Type B pancreatic cell (in vitro differentiated cells): Measurements from ENCODE around the gene EHMT1. TPM values are rescaled to one million over a fixed set of nuclear protein-coding genes. Genes with fewer than 3 reads are reported as not detected.
A peak's percentile ranks its signal among the peaks of the same experiment; 100 is the strongest.

Experiments used
- DNase-seq: peaks from one replicate; pipeline ENCODE4 v3.0.0; 2021; ENCODE audit warnings: mixed read lengths; ENCODE audit not compliant: unreplicated experiment; ENCODE audit errors: extremely low spot score
- H3K27ac Mint-ChIP-seq: 2 replicates; pipeline ENCODE4 v1.8.0; 2021; ENCODE audit warnings: mild to moderate bottlenecking, mixed read lengths
- H3K27me3 Mint-ChIP-seq: 2 replicates; pipeline ENCODE4 v1.8.0; 2021; ENCODE audit warnings: mixed read lengths
- H3K36me3 Mint-ChIP-seq: 2 replicates; pipeline ENCODE4 v1.8.0; 2021; ENCODE audit warnings: mixed read lengths
- H3K4me1 Mint-ChIP-seq: one replicate; pipeline ENCODE4 v1.8.0; 2021; ENCODE audit warnings: mixed read lengths; ENCODE audit not compliant: unreplicated experiment
- H3K4me3 Mint-ChIP-seq: 2 replicates; pipeline ENCODE4 v1.8.0; 2021; ENCODE audit warnings: mild to moderate bottlenecking, mixed read lengths
- H3K9me3 Mint-ChIP-seq: 2 replicates; pipeline ENCODE4 v1.8.0; 2021; ENCODE audit warnings: mixed read lengths
- CTCF ChIP-seq: fragments of 200-600 bp; sonication (generic); conservative IDR thresholded peaks from 2 replicates; pipeline ENCODE4 v1.5.0; 2021; ENCODE audit warnings: antibody characterized with exemption, mild to moderate bottlenecking
- total RNA-seq: library from RNA; stranded (reverse); gene quantifications from 2 replicates; pipeline ENCODE4 v1.2.1, GENCODE V29; 2021; ENCODE audit warnings: low replicate concordance

EHMT1 gene
- total RNA-seq, 1 donor from 2014 or later: 111 TPM

DNA sequence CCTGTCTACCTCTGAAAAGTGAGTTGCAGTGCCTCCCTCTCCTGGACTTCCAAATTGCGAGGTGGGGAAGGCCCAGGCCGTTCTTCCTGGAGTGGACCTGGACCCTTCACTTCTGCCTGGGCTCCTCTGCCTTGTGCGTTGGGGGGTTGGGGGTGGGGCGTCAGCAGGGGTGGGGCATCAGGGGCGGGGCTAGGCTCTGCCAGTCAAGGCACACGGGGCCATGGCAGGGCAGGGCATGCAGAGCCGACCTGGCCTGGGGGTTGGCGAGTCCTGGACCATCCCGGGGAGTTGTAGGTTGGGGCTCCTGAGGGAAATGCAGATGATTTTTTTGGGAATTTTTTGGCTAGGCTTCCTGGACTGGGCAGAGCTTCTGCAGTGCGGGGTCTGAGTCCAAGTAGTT lies 87.1 kb downstream of the EHMT1 start:
- no peak for DNase-seq
- no peak overlapping the region for H3K4me3 Mint-ChIP-seq
- peaks cover 4% of the 10 kb centered on the region for H3K4me1 Mint-ChIP-seq
- H3K36me3 Mint-ChIP-seq: peaks cover 15% of the 10 kb centered on the region
- TF ChIP-seq CTCF: no peak
- peaks cover 6% of the 10 kb centered on the region for H3K9me3 Mint-ChIP-seq
- no peak overlapping the region for H3K27ac Mint-ChIP-seq
- H3K27me3 Mint-ChIP-seq: no peaks in the 10 kb centered on the region

GRCh38 chr9:137707361-137707760 lies 88.6 kb downstream of the EHMT1 start:
- no peak for DNase-seq
- no peak for TF ChIP-seq CTCF
- peaks cover 20% of the 10 kb centered on the region for H3K36me3 Mint-ChIP-seq
- H3K4me1 Mint-ChIP-seq: peaks cover 4% of the 10 kb centered on the region
- H3K4me3 Mint-ChIP-seq: no peak overlapping the region
- no peaks in the 10 kb centered on the region for H3K27me3 Mint-ChIP-seq
- H3K27ac Mint-ChIP-seq: peak overlapping the region; percentile 19
- peaks cover 6% of the 10 kb centered on the region for H3K9me3 Mint-ChIP-seq

DNA sequence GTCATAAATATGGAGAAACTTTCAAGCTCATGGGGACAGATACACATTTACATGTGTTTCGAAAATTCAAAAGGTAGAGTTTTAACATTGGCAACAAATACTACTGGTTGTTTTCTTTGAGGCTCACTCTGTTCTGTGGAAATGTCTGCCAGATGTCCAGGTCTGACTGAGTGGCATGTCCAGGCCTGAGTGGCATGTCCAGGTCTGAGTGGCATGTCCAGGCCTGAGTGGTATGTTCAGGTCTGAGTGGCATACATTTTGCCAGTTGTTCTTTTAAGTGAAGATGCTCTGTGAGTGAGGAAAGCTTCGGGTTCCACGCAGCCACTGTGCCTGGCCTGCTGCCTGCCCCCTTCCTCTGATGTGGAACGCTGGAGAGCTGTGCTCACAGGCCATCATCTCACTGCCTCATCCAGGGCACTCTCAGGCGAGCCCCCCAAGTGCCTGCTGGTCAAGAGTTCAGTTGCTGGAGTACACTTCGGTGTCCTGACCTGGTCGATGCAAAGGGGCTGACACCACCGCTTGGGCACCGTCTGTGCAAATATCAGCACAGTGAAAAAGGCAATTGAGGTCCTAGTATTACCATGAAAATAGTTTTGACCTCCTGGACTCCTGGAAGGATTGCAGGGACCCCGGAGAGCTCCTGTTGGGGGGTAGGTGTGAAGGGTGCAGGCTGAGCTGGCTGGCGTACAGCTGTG lies 89.9 kb downstream of the EHMT1 start:
- H3K27me3 Mint-ChIP-seq: no peaks in the 10 kb centered on the region
- H3K4me3 Mint-ChIP-seq: no peak overlapping the region
- peaks cover under 1% of the 10 kb centered on the region for H3K9me3 Mint-ChIP-seq
- H3K4me1 Mint-ChIP-seq: peaks cover 4% of the 10 kb centered on the region
- no peak overlapping the region for H3K27ac Mint-ChIP-seq
- DNase-seq: no peak
- H3K36me3 Mint-ChIP-seq: peaks cover 20% of the 10 kb centered on the region
- TF ChIP-seq CTCF: no peak

- Mint-ChIP-seq H3K9me3 (peaks cover 4% of the 10 kb centered on the region), H3K4me1 (peaks cover 4% of the 10 kb centered on the region), H3K27me3 (no peaks in the 10 kb centered on the region), H3K36me3 (peaks cover 22% of the 10 kb centered on the region), H3K4me3 (no peak overlapping the region), H3K27ac (no peak overlapping the region)
- no peak for TF ChIP-seq CTCF
- DNase-seq: no peak
Measured at GRCh38 chr9:137709411-137710101, 90.8 kb downstream of the EHMT1 start.

GRCh38 chr9:137710704-137711103 lies 91.9 kb downstream of the EHMT1 start:
- DNase-seq: no peak
- Mint-ChIP-seq H3K9me3 (peaks cover 6% of the 10 kb centered on the region), H3K27ac (no peak overlapping the region), H3K4me1 (peaks cover 4% of the 10 kb centered on the region), H3K4me3 (no peak overlapping the region), H3K27me3 (no peaks in the 10 kb centered on the region), H3K36me3 (peaks cover 32% of the 10 kb centered on the region)
- TF ChIP-seq CTCF: no peak
